Right forelimb (tissue), 1 donor: Measurements from ENCODE around the gene FES.
A peak's percentile ranks its signal among the peaks of the same experiment; 100 is the strongest.

Experiments
- DNase-seq: peaks from one replicate; pipeline ENCODE4 v3.0.0-alpha.2; 2018

The FES gene

GRCh38 chr15:90877315-90877714 is 7.0 kb upstream of the FES start:
- DNase-seq = no peak

GRCh38 chr15:90877996-90878395 is 6.3 kb upstream of the FES start:
- DNase-seq = no peak

- no peak for DNase-seq
These were observed 5.6 kb upstream of the FES start for GRCh38 chr15:90878660-90879059.

GRCh38 chr15:90879730-90880366 is 4.5 kb upstream of the FES start:
- no peak for DNase-seq

DNA sequence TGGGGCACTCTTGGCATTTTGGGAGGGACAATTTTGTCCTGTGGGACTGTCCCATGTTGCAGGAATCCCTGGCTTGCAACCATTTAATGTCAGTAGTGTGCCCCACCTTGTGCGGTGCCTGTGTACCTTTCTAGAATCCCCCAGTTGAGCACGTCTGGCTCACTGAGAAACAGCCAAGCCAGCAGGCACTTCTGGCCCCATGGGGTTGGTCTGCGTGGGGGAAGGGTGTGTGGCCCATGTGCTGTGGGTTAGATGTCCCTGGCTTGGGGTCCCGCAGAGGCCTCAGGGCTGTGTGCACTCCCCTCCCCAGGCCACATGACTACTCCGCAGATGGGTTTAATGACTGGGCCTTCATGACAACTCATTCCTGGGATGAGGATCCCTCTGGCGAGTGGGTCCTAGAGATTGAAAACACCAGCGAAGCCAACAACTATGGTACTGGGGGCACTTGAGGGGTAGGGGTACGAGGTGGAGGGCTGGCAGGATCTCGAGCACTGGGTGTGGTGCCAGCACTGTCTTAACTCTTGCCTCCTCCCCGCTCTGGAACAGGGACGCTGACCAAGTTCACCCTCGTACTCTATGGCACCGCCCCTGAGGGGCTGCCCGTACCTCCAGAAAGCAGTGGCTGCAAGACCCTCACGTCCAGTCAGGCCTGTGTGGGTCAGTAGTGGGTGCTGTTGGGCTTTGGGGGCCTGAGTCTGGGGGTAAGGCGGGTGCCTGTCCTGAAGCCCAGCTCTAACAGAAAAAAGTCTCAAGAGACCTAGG is 3.7 kb upstream of the FES start:
- no peak for DNase-seq

DNA sequence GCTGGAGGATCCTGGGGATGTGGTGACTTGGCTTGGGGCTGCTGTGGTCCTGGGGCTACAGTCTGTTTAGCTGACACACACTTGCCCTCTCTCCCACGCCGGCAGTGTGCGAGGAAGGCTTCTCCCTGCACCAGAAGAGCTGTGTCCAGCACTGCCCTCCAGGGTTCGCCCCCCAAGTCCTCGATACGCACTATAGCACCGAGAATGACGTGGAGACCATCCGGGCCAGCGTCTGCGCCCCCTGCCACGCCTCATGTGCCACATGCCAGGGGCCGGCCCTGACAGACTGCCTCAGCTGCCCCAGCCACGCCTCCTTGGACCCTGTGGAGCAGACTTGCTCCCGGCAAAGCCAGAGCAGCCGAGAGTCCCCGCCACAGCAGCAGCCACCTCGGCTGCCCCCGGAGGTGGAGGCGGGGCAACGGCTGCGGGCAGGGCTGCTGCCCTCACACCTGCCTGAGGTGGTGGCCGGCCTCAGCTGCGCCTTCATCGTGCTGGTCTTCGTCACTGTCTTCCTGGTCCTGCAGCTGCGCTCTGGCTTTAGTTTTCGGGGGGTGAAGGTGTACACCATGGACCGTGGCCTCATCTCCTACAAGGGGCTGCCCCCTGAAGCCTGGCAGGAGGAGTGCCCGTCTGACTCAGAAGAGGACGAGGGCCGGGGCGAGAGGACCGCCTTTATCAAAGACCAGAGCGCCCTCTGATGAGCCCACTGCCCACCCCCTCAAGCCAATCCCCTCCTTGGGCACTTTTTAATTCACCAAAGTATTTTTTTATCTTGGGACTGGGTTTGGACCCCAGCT is 2.9 kb upstream of the FES start:
- DNase-seq = no peak

GRCh38 chr15:90881978-90882721 is 2.2 kb upstream of the FES start:
- no peak for DNase-seq

GRCh38 chr15:90882781-90883525 is 1.4 kb upstream of the FES start:
- no peak for DNase-seq

DNA sequence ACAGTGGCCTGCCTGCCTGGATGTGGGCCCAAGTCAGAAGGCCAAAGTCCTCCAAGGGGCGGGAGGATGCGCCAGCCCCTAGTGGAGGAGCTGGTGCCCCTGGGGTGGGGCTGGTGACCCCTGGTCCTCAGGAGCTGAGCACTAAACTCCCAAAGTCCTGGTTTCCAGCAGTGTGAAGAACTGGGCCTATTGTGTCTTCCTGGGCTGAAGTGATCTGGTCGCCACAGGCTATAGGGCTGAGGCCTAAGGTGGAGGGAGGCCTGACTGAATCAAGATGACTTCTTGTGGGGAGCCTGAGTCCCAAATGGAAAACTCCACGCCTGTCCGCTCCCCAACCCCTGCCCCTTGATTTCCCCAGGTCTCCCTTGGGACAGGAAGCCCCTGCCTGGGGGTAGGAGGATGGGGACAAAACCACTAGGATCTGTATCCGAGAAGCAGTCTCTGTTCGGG is 753 bp upstream of the FES start:
- DNase-seq = no peak

DNA sequence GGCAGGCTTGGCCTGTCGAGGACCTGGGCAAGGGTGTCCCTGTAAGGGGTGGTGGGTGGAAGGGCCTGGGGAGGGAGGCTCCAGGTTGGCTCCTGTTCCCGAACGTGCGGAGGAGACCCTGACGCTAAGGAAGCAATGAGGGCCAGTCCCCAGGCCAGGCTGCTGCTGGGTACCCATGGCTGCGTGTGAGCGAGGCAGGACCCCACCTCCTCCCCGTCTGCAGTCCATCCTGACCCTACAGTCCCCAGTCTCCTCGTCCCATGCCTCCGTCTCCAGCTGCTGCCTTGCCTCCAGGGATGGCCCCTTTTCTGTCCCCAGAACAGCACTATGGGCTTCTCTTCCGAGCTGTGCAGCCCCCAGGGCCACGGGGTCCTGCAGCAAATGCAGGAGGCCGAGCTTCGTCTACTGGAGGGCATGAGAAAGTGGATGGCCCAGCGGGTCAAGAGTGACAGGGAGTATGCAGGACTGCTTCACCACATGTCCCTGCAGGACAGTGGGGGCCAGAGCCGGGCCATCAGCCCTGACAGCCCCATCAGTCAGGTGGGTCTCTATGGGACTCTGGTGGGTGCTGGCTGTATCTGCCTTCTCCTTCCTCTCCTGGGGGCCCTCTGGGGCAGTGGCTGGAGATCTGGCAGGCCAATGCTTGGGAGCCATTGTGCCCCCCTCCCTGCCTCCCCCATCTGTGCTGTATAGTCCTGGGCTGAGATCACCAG is 571 bp downstream of the FES start:
- no peak for DNase-seq

DNA sequence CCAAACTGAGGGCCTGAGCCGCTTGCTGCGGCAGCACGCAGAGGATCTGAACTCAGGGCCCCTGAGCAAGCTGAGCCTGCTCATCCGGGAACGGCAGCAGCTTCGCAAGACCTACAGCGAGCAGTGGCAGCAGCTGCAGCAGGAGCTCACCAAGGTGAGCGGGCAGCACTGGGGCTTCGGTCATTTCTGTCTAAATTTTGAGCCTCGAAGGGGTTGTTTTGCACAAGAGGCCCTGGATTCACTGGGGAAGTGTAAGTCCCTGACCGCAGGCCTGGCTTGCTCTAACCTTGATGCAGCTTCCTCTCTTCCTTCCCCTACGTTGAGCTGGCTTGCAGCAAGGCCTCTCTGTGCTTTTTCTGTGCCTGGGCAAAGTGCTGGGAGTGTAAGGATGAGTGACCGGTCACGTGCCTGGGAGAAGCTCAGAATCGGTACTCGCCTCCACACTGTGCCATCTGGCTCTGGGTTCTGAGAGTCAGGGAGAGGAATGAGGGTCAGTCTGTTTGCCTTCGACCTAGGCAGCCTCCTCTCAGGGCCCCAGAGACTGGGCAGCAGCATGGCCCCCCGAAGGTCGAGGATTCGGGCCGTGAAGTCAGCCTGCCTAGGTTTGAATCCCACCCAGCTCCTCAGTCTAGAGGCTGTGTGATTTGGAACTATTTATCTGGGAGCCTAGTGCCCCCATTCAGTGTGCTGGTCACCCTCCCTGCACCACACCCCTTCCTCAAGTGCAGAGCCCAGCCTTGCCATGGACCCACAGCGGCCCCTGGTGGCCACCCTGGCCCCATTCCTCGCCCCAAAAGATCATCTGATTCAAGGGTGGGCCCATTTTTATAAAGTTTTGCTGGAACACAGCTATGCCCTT is 1.4 kb downstream of the FES start:
- DNase-seq = peak; percentile 90

DNA sequence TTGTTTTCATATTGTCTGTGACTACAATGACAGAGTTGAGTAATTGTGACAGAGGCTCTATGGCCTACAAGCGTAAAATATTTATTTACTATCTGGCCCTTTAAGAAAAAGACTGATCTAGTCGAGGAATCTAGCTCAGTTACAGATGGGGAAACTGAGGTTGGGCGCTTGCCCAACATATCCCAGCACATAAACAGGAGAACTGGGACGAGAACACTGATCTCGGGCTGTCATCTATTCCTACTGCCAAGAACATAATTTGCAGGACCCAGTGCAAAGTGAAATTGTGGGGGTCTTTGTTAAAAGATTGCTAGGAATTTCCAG is 1.9 kb downstream of the FES start:
- no peak for DNase-seq

- DNase-seq = no peak
These were observed 2.8 kb downstream of the FES start for GRCh38 chr15:90887037-90887481.

- no peak for DNase-seq
These were observed 5.0 kb downstream of the FES start for GRCh38 chr15:90889313-90889730.

DNA sequence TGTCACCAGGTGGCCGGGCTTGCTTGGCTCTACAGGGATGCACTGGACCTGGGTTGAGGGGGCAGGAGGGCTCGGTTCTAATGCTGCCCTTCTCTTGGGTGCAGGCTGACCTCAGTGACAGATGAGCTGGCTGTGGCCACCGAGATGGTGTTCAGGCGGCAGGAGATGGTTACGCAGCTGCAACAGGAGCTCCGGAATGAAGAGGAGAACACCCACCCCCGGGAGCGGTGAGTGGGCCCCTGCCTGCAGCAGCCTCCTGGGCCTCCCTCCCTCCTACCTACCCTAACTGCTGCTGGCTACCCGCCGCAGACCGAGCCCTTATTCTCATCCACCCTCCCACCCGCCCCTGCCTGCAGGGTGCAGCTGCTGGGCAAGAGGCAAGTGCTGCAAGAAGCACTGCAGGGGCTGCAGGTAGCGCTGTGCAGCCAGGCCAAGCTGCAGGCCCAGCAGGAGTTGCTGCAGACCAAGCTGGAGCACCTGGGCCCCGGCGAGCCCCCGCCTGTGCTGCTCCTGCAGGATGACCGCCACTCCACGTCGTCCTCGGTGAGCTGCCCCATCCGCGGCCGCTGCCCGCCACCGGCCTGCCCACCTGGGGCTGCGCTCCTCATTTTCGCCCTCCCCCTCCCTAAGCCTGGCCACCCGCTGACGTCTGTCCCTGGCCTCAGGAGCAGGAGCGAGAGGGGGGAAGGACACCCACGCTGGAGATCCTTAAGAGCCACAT is 5.6 kb downstream of the FES start:
- DNase-seq = no peak

GRCh38 chr15:90890839-90891238 is 6.5 kb downstream of the FES start:
- no peak for DNase-seq

GRCh38 chr15:90891346-90891949 is 7.1 kb downstream of the FES start:
- no peak for DNase-seq

DNA sequence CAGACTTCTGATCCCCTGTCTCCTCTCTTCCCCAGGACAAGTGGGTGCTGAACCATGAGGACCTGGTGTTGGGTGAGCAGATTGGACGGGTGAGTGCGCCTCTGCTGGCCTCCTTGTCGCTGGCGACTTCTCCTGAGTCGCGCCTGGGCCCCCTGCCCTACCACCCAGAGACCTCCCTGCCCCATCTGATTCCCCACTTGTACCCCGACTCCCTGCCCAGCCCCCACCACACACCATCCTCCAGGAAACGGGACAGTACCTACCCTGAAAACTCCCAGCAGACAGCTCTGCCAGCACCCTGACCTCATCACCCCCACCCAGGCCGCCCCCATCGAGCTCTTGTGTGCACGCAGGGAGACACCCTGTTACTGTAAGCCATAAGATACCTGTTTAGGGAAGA is 7.7 kb downstream of the FES start:
- DNase-seq = no peak

DNA sequence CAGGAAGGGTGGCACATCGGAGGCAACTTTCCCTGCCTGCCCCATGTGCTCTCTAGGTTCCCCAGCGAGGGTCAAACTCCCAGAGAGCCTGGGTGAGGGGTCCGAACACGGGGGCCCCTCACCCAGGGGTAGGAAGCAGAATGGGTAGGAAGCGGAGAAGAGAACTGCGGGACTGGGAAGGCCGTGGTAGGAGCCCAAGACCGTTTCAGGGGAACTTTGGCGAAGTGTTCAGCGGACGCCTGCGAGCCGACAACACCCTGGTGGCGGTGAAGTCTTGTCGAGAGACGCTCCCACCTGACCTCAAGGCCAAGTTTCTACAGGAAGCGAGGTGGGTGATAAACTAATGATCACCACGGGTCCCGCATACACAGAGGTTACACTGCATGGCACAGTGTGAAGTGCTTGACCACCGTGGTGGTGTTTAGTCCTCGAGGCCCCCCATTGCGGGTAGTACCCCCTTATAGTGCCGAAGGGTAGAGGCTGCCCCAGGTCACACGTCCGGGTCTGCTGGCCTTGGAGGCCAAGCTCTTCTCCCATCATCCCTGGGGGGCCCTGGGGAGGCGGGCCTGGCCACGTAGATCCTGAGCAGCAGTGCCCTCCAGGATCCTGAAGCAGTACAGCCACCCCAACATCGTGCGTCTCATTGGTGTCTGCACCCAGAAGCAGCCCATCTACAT is 8.3 kb downstream of the FES start:
- DNase-seq = no peak
